ENCODE measurements around the gene MRPS6. TPM values are rescaled to one million over a fixed set of nuclear protein-coding genes. Genes with fewer than 3 reads are reported as not detected.

The MRPS6 gene
- total RNA-seq, 6 donors from 2014 or later, result 25.0 to 54.6 (median 41.6) TPM

DNA sequence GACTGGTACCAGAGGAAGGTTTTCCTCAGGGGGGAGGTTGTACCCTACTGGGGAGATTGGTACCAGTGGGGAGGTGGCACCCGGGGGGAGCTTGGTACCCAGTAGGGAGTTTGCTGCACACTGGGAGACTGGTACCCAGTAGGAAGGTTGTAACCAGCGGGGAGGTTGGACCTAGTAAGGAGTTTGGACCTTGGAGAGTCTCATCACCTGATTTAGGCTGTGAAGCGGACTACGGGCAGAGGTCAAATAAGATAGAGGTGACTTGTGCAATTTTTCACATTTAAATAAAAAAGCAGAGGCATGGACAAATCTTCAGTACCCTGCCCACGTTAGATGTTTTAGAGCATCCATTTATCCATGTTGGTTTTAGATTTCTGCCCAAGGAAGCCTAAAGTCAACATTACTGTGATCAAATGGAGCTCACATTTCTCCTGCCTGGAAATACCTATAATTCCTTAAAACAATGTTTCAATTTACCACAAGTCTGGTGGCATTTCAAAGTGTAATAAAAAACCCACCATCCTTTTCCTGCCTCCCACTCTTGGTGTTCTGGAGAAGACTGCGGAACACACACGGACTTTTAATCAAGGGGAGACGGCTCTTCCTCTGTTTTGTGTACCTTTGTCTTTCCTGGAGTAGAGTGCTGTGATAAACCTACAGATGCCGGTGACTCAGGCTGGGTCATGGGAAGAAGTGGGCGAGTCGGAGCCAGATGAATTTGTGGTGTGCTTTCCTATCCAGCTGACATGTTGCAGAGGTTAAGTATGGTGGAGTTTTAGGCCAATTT lies 36.2 kb upstream of the MRPS6 start:
- Histone ChIP-seq H3K27ac (no peak overlapping the region), H3K36me3 (no peaks in the 10 kb centered on the region), H3K4me1 (no peaks in the 10 kb centered on the region), H3K4me3 (no peak overlapping the region), H3K27me3 (no peaks in the 10 kb centered on the region), H3K9me3 (no peaks in the 10 kb centered on the region)
- 70 to 81% methylated on average over 11 of the region's 11 CpGs for WGBS, 2 donors
- TF ChIP-seq POLR2AphosphoS5 (IDR thresholded peaks at IDR 0.05) (no peak), POLR2A (IDR thresholded peaks at IDR 0.05) (no peak), EP300 (IDR thresholded peaks at IDR 0.05) (no peak)
- no peak for ATAC-seq (ENCODE audit: low FRiP score in 2 of 2)
- no peak for DNase-seq

- no peak for TF ChIP-seq POLR2A (IDR thresholded peaks at IDR 0.05)
- TF ChIP-seq POLR2AphosphoS5 (IDR thresholded peaks at IDR 0.05), result no peak
- TF ChIP-seq CTCF (IDR thresholded peaks at IDR 0.05), result no peak
- no peak for TF ChIP-seq EP300 (IDR thresholded peaks at IDR 0.05)
Measured at GRCh38 chr21:34039678-34040382, 33.5 kb upstream of the MRPS6 start.

GRCh38 chr21:34042735-34043134 lies 30.6 kb upstream of the MRPS6 start:
- ATAC-seq (ENCODE audit: low FRiP score in 2 of 2), result no peak
- no peak for TF ChIP-seq POLR2A (IDR thresholded peaks at IDR 0.05)
- TF ChIP-seq CTCF (IDR thresholded peaks at IDR 0.05), result no peak
- no peak for TF ChIP-seq POLR2AphosphoS5 (IDR thresholded peaks at IDR 0.05)
- no peak for TF ChIP-seq EP300 (IDR thresholded peaks at IDR 0.05)
- WGBS, 2 donors, result 88 to 91% methylated on average over 1 of the region's 1 CpG

More at GRCh38 chr21:34039678-34040382, 33.5 kb upstream of the MRPS6 start:
- Histone ChIP-seq H3K36me3 (no peaks in the 10 kb centered on the region), H3K4me3 (no peak overlapping the region), H3K4me1 (no peaks in the 10 kb centered on the region), H3K9me3 (no peaks in the 10 kb centered on the region), H3K27me3 (no peaks in the 10 kb centered on the region), H3K27ac (no peak overlapping the region)
- DNase-seq, result no peak
- WGBS, 2 donors, result 57 to 61% methylated on average over 10 of the region's 10 CpGs
- ATAC-seq (ENCODE audit: low FRiP score in 2 of 2), result no peak

GRCh38 chr21:34043333-34043732 lies 30.0 kb upstream of the MRPS6 start:
- H3K27ac ChIP-seq, result no peak overlapping the region
- no peak for ATAC-seq (ENCODE audit: low FRiP score in 2 of 2)

More at GRCh38 chr21:34042735-34043134, 30.6 kb upstream of the MRPS6 start:
- no peaks in the 10 kb centered on the region for H3K36me3 ChIP-seq
- H3K27me3 ChIP-seq, result no peaks in the 10 kb centered on the region
- H3K9me3 ChIP-seq, result no peaks in the 10 kb centered on the region
- no peak for DNase-seq
- H3K27ac ChIP-seq, result no peak overlapping the region
- H3K4me1 ChIP-seq, result no peaks in the 10 kb centered on the region
- no peak overlapping the region for H3K4me3 ChIP-seq

More at GRCh38 chr21:34043333-34043732, 30.0 kb upstream of the MRPS6 start:
- H3K27me3 ChIP-seq, result no peaks in the 10 kb centered on the region
- no peaks in the 10 kb centered on the region for H3K4me1 ChIP-seq
- WGBS, 2 donors, result 91 to 95% methylated on average over 4 of the region's 4 CpGs
- TF ChIP-seq EP300 (IDR thresholded peaks at IDR 0.05) (no peak), POLR2AphosphoS5 (IDR thresholded peaks at IDR 0.05) (no peak), CTCF (IDR thresholded peaks at IDR 0.05) (no peak), POLR2A (IDR thresholded peaks at IDR 0.05) (no peak)
- no peaks in the 10 kb centered on the region for H3K36me3 ChIP-seq
- no peak overlapping the region for H3K4me3 ChIP-seq
- no peak for DNase-seq
- no peaks in the 10 kb centered on the region for H3K9me3 ChIP-seq
